Epithelial cell of proximal tubule (primary cell): ENCODE results near the gene PKD1L1. TPM values are rescaled to one million over a fixed set of nuclear protein-coding genes. Genes with fewer than 3 reads are reported as not detected.
"Not testable (repeated sequence)": the region's sequence is repeated elsewhere in the genome, so short reads cannot be mapped to it uniquely, and the experiment has no call there.

Source experiments
- DNase-seq: peaks from one replicate; pipeline ENCODE4 v3.0.0-alpha.2; 2011; ENCODE audit warnings: low read depth
- H3K4me3 ChIP-seq: 2 replicates; pipeline ENCODE4 v1.5.1; 2011; ENCODE audit warnings: low read depth, mild to moderate bottlenecking, low read length
- total RNA-seq: library from RNA; depleted of rRNA; stranded (reverse); fragments of >200 nt; gene quantifications from 2 replicates; pipeline ENCODE4 v1.2.3, GENCODE V29; 2015
- TF ChIP-seq, protein P1 (sequence below): conservative IDR thresholded peaks from 2 replicates; pipeline ENCODE4 v1.5.1; 2012; ENCODE audit warnings: low read depth, mild to moderate bottlenecking, low read length

PKD1L1 gene
- total RNA-seq, 1 donor from 2014 or later: not detected

DNA sequence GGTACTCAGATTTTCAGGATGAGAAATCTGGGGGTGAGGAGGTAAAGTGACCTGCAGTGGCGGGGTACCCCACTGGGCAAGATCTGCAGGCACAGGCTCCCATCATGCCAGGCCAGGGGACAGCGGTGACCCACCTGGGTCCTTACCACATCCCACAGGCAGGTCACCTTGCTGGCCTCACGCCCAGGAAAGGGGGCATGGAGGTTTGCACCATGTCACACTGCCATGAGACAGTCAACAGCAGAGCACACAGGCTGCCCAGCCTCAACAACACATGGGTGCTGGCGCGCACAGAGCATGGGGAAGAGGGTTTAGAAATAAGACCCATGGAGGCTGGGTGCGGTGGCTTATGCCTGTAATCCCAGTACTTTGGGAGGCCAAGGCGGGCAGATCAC, 914 bp downstream of the PKD1L1 start:
- no peak for DNase-seq
- no peak overlapping the region for H3K4me3 ChIP-seq
- TF ChIP-seq, protein P1, sequence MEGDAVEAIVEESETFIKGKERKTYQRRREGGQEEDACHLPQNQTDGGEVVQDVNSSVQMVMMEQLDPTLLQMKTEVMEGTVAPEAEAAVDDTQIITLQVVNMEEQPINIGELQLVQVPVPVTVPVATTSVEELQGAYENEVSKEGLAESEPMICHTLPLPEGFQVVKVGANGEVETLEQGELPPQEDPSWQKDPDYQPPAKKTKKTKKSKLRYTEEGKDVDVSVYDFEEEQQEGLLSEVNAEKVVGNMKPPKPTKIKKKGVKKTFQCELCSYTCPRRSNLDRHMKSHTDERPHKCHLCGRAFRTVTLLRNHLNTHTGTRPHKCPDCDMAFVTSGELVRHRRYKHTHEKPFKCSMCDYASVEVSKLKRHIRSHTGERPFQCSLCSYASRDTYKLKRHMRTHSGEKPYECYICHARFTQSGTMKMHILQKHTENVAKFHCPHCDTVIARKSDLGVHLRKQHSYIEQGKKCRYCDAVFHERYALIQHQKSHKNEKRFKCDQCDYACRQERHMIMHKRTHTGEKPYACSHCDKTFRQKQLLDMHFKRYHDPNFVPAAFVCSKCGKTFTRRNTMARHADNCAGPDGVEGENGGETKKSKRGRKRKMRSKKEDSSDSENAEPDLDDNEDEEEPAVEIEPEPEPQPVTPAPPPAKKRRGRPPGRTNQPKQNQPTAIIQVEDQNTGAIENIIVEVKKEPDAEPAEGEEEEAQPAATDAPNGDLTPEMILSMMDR: no peak

DNA sequence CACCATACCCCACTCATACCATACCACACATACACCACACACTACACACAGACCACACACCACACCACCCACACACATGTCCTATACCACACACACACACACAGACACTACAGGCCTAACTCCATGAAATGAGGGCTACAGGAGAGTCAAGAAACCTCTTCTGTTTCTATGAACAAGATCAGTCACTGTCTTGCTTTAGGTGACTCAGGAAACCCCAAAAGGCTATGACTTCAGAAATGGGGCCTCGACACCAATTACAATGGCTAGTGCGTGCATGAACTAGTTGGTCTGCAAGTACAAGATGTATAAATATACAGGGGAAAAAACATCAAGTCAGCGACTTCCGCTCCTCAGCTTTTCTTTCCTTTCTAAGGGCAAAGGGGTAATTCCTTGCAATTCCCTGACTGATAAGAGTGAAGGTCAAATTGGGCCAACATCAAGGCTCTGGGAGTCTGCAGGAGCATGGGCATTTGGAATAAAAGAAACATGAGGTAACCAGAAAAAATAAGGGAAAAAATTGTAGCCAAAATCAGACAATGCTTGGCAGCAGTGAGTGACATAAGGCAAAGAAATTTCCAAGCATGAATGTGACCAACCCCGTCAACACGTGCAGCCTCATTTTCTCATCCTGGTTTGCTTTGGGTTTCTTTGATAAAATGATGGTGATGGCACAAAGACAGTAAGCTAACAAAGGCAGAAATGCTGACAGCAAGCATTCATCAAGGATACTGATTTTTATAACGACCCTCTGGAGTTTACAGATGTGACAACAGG, 1.5 kb downstream of the PKD1L1 start:
- TF ChIP-seq, protein P1: no peak
- DNase-seq: no peak
- no peak overlapping the region for H3K4me3 ChIP-seq

DNA sequence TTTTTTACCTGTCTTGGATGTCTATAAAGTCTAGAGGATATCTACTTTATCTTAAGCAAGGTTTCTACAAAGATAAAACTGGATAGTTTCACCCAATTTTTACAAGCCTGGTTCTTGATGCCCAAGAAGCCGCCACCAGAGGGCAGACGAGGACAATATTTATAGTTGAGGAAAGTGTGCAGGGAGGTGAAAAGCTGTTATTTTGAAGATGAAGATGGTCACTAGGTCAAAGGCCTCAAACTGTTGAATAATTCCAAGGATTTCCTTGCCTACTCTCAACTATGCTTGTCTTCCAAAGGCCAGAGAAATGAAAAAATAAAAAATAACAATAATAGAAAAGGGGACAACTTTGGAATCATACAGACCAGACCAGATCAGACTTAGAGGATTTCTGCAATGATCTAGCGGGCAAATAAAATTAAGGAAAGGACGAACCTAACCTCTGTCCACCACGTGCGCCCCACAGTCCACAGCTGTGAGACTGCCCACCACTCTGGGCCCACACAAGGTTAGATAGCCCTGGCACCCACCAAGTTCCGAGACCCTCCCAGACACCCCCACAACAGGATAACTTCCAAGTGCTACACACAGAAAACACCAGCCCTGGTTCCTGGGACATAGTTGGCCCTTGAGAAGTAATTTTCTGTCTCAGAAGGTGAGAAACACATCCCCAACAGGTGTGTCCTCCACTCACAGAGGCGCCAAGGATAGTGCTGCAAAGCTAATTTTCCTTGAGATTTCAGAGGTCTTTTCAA, 2.8 kb downstream of the PKD1L1 start:
- no peak overlapping the region for H3K4me3 ChIP-seq
- DNase-seq: no peak
- TF ChIP-seq, protein P1: peak; percentile 83

DNA sequence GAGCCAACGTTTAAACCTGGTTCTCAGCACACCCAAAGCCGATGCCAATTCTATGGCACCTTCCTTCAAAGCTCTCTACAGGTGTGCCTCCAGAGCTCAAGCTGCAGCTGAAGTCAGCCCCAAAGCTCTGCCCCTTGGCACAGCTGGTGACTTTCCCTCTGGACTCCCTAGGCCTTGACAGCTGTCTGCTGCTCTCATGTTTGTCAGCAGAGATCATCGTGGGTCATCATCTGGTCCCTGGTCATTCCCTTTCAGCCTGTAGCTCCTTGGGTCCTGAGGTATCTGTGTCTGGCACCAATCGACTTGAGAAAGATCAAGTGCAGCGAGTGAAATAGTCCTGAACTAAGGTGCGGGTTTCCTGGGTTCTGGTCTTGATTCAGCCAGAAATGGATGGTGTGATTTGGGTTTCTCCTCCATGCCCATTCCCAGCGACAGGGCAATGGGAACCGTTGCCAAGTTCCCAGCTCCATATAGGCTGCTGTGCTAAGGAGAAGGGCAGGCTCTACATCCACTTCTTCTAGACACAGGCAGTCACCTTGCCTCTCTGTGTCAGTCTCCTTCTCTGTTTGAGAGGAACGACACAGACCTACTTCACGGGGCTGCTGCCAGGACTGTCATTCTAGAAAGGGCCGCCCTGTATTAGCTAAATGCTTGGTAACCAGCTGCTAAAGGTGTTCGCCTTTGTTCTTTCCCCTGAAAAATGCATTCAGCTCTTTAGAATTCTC, 3.6 kb downstream of the PKD1L1 start:
- no peak for DNase-seq
- H3K4me3 ChIP-seq: no peak overlapping the region
- TF ChIP-seq, protein P1: no peak

DNA sequence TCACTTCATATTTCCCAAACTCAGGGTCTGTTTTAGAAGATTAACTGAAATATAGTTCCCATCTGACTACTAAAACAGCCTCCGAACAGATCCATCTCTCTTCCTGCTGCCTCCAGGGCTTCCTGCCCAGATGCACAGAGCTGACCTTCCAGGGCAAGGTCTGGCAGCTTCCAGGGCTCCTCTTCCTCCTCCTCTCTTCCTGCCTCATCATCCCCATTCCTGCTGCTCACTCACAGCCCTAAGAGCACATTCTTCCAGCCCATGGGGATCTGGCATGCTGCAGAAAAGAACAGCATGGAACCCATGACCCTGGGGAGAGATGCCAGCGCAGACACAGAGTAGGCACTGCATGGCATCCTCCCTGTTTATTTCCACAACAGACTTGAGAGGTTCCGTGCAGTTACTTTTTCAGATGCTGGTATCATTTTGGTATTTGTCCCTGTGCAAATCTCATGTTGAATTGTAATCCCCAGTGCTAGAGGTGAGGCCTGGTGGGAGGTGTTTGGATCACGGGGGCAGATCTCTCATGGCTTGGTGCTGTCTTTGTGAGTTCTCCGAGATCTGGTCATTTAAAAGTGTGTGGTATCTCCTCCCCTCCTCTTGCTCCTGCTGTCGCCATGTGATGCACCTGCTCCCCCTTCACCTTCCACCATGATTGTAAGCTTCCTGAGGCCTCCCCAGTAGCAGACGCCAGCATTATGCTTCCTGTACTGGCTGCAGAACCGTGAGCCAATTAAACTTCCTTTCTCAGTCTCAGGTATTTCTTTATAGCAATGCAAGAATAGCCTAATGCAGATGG, 4.4 kb downstream of the PKD1L1 start:
- TF ChIP-seq, protein P1: no peak
- no peak for DNase-seq

DNA sequence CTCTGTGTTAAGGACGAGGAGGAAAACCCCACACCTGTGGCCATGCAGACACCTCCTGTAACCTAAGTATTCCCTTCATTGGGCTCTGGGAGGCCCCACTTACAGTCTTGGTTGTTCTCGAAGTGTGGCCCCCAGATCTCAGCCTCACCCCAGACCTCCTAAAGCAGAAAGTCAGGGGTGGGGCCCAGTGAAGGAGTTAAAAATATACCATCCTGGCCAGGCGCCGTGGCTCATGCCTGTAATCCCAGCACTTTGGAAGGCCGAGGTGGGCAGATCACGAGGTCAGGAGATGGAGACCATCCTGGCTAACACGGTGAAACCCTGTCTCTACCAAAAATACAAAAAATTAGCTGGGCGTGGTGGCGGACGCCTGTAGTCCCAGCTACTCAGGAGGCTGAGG, 5.6 kb downstream of the PKD1L1 start:
- not testable (repeated sequence) for DNase-seq, H3K4me3 ChIP-seq

More for the DNA sequence above, 4.4 kb downstream of the PKD1L1 start:
- H3K4me3 ChIP-seq: no peak overlapping the region

DNA sequence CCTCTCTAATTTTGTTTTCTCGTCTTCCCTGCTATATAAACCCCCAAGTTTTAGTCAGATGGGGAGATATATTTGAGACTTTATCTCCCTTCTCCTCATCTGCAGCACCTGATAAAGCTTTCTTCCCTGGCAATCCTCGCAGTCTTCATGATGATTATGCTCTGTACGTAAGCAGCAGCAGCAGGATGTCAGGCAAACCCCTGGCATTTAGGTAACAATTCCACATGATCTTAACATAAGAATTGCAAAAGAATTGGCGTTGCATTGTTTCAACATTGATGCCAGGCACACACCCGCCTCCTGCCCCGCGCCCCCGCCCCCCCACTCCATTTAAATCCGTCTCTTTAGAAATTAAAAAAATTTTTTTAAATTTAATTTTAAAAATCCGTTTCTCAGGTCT, 6.1 kb downstream of the PKD1L1 start:
- H3K4me3 ChIP-seq: no peak overlapping the region
- TF ChIP-seq, protein P1: no peak
- DNase-seq: no peak
